IPS DF 6.9 (cell line): ENCODE results near the gene SLC29A1.
"Not testable (repeated sequence)": the region's sequence is repeated elsewhere in the genome, so short reads cannot be mapped to it uniquely, and the experiment has no call there.

Experiments used
- DNase-seq: peaks from one replicate; pipeline ENCODE4 v3.0.0-alpha.2; 2013; ENCODE audit warnings: low read depth, low spot score
- H3K27ac ChIP-seq: one replicate; pipeline ENCODE4 v1.5.1; 2013; ENCODE audit warnings: low read length, control low read depth
- H3K27me3 ChIP-seq: 2 replicates; pipeline ENCODE4 v1.6.1; 2013; ENCODE audit warnings: mild to moderate bottlenecking, low read length; ENCODE audit not compliant: control insufficient read depth, insufficient read depth
- H3K36me3 ChIP-seq: 2 replicates; pipeline ENCODE4 v1.6.1; 2013; ENCODE audit warnings: low read length; ENCODE audit not compliant: control insufficient read depth, insufficient read depth
- H3K4me1 ChIP-seq: 2 replicates; pipeline ENCODE4 v1.6.1; 2013; ENCODE audit warnings: low read length; ENCODE audit not compliant: control insufficient read depth, insufficient read depth
- H3K4me3 ChIP-seq: 2 replicates; pipeline ENCODE4 v1.5.1; 2013; ENCODE audit warnings: mild to moderate bottlenecking, low read length
- H3K9me3 ChIP-seq: 2 replicates; pipeline ENCODE4 v1.6.1; 2013; ENCODE audit warnings: low read length, inconsistent platforms; ENCODE audit not compliant: control insufficient read depth, insufficient read depth
- WGBS: extraction: QIAGEN DNeasy Blood & Tissue Kit; methylation state at CpG from one replicate; pipeline ENCODE4 v1.1.7; 2013; ENCODE audit warnings: mixed read lengths, missing lambda C conversion rate; ENCODE audit not compliant: insufficient read length, insufficient coverage; 5-methylcytosine and 5-hydroxymethylcytosine counted together

SLC29A1 gene

DNA sequence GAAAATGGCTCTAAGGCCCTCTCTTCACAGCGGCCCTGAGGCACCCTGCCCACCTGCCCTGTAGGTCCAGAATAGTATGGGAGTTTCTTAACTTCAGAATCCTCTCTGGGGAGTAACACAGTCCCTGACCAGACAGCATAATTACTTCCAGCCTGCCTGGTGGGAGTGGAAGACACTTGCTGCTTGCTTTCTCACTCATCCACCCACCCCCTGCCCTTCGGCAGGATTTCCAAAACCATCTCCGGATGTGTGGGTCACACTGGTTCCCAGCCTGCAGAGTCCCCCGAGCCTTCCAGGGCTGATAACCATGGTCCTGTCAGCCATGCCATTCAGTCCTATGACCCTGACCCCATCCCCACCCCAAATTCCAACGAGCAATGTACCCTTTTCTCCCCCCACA is 5.4 kb downstream of the SLC29A1 start:
- H3K4me1 ChIP-seq = peaks cover 8% of the 10 kb centered on the region
- H3K27ac ChIP-seq = no peak overlapping the region
- H3K27me3 ChIP-seq = no peaks in the 10 kb centered on the region
- no peak overlapping the region for H3K4me3 ChIP-seq
- no peak for DNase-seq
- peaks cover 42% of the 10 kb centered on the region for H3K36me3 ChIP-seq
- no peaks in the 10 kb centered on the region for H3K9me3 ChIP-seq
- no CpG with 5 or more reads among the region's 5 CpGs for WGBS

DNA sequence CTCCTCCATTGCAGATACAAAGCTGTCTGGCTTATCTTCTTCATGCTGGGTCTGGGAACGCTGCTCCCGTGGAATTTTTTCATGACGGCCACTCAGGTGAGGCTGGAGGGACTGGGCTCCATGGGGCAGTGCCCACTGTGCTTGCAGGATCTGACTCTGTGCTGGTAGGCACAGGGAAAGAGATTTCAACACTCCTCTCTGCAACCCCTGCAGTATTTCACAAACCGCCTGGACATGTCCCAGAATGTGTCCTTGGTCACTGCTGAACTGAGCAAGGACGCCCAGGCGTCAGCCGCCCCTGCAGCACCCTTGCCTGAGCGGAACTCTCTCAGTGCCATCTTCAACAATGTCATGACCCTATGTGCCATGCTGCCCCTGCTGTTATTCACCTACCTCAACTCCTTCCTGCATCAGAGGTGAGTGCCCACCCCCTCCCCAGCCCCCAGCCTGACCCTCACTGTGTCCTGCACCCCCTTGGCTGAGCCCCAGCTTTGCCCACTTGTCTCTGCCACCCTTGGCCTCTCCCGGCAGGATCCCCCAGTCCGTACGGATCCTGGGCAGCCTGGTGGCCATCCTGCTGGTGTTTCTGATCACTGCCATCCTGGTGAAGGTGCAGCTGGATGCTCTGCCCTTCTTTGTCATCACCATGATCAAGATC is 6.1 kb downstream of the SLC29A1 start:
- no peak overlapping the region for H3K27ac ChIP-seq
- no CpG with 5 or more reads among the region's 11 CpGs for WGBS
- no peaks in the 10 kb centered on the region for H3K9me3 ChIP-seq
- no peak for DNase-seq
- no peaks in the 10 kb centered on the region for H3K27me3 ChIP-seq
- peaks cover 10% of the 10 kb centered on the region for H3K4me1 ChIP-seq
- no peak overlapping the region for H3K4me3 ChIP-seq
- peaks cover 42% of the 10 kb centered on the region for H3K36me3 ChIP-seq

DNA sequence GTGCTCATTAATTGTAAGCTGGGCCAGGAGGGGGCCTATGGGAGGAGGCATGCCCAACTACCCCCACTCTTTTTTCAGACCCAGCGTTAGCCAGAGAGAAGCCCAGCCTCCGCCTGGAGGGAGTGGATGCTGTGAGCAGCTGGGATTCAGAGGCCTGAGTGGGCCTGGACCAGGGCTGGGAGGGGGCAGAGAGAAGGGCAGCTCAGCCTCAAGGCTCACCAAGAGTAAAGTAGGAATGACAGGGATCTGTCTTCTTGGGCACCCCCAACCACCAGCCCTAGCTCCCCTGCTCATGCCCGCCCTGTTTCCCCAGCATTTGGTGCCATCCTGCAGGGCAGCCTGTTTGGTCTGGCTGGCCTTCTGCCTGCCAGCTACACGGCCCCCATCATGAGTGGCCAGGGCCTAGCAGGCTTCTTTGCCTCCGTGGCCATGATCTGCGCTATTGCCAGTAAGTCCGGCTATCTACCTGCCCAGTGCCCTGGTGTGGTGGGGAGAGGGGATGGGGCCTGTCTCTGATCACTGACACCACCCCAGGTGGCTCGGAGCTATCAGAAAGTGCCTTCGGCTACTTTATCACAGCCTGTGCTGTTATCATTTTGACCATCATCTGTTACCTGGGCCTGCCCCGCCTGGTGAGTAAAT is 6.8 kb downstream of the SLC29A1 start:
- Histone ChIP-seq H3K27me3 (no peaks in the 10 kb centered on the region), H3K27ac (no peak overlapping the region), H3K9me3 (no peaks in the 10 kb centered on the region), H3K4me1 (peaks cover 12% of the 10 kb centered on the region), H3K36me3 (peaks cover 42% of the 10 kb centered on the region), H3K4me3 (no peak overlapping the region)
- DNase-seq = no peak
- no CpG with 5 or more reads among the region's 10 CpGs for WGBS

DNA sequence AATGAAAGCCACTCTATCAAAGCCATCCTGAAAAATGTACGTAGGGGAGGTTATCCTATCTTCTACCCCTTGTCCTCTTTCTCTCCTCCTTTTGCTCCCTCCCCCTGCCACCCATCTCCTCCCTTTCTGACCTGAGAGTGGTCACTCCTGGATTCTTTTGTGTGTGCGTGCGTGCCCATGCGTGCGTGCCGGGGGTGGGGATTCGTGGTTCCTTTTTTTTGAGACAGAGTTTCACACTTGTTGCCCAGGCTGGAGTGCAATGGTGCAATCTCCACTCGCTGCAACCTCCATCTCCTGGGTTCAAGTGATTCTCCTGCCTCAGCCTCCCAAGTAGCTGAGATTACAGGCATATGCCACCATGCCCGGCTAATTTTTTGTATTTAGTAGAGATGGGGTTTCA is 8.0 kb downstream of the SLC29A1 start:
- H3K9me3 ChIP-seq, H3K27ac ChIP-seq, H3K4me3 ChIP-seq, H3K27me3 ChIP-seq, DNase-seq, H3K4me1 ChIP-seq: not testable (repeated sequence)
- peaks cover 42% of the 10 kb centered on the region for H3K36me3 ChIP-seq
- WGBS = no CpG with 5 or more reads among the region's 9 CpGs

DNA sequence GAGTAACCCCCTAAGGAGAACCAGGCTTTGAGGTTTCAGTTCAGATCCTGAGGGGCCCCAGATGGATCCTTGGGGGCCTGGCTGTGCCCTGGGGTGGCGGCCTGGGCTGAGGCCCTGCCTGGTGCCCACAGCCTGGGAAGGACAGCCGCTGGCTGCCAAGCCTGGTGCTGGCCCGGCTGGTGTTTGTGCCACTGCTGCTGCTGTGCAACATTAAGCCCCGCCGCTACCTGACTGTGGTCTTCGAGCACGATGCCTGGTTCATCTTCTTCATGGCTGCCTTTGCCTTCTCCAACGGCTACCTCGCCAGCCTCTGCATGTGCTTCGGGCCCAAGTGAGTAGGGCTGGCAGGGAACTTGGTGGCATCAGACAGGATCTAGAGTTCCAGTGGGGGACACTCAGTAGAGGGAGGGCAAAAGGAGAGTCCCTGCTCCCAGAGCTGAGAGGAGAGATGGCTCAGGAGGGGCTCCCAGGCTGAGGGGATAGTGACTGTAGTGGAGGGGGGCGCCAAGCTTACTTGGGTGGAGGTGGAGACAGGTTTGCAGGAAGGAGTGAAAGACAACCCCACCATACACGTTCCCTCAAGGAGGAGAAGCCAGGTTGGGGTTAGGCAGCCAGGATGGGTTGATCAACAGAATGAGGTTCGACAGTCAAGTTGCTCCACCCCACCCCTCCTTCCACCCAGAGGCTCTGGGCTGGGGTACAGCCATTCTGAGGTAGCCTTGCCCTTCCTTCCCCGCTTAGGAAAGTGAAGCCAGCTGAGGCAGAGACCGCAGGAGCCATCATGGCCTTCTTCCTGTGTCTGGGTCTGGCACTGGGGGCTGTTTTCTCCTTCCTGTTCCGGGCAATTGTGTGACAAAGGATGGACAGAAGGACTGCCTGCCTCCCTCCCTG is 9.5 kb downstream of the SLC29A1 start:
- Histone ChIP-seq H3K4me1 (peaks cover 9% of the 10 kb centered on the region), H3K36me3 (peaks cover 39% of the 10 kb centered on the region)
- WGBS = no CpG with 5 or more reads among the region's 16 CpGs

DNA sequence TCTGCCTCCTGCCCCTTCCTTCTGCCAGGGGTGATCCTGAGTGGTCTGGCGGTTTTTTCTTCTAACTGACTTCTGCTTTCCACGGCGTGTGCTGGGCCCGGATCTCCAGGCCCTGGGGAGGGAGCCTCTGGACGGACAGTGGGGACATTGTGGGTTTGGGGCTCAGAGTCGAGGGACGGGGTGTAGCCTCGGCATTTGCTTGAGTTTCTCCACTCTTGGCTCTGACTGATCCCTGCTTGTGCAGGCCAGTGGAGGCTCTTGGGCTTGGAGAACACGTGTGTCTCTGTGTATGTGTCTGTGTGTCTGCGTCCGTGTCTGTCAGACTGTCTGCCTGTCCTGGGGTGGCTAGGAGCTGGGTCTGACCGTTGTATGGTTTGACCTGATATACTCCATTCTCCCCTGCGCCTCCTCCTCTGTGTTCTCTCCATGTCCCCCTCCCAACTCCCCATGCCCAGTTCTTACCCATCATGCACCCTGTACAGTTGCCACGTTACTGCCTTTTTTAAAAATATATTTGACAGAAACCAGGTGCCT is 10.2 kb downstream of the SLC29A1 start:
- H3K27ac ChIP-seq = no peak overlapping the region

More for the DNA sequence above, 9.5 kb downstream of the SLC29A1 start:
- H3K9me3 ChIP-seq = no peaks in the 10 kb centered on the region
- DNase-seq = no peak
- H3K27ac ChIP-seq = no peak overlapping the region
- no peak overlapping the region for H3K4me3 ChIP-seq
- H3K27me3 ChIP-seq = no peaks in the 10 kb centered on the region

DNA sequence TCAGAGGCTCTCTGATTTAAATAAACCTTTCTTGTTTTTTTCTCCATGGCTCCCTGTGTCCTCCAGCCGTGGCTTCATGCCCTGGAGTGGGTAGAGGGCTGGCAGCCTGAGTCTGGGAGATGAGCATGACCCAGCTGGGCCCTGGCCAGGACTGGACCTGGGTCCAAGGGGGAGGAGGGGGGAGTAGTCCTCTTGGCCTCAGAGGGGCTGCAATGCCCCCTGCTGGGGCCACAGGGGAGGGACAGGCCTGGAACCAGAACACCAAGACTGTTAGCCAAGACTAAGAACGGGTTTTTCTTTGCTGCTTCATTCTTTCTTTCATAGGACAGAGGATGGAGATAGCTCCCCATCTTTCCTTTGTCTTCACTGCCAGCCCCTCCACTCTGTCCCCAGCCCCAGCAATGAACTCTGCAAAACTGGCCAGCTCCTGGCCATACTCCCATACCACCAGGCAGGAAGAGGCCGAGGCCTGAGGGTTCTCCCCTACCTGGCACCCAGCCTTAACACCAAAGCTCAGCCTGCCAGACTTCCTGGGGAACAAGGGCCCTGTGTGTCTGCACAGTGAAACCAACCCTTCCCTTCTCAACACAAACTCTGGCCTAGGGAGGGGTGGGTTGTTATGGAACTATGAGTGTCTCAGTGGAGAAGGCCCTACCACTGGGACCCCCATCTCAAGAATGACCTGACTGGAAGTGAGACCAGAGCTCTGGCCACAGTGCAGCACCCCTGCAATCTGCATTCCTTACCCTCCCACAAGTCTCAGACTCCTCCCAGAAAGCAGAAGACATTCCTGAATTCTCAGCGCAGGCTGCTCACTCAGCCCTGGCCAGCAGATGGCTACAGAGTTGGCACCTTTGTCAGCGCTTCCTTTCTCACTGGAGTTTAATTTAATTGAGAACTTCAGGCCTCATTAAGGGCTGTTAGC is 11.0 kb downstream of the SLC29A1 start:
- H3K36me3 ChIP-seq = peaks cover 35% of the 10 kb centered on the region
- no peaks in the 10 kb centered on the region for H3K9me3 ChIP-seq
- H3K27ac ChIP-seq = no peak overlapping the region
- DNase-seq = no peak
- peaks cover 9% of the 10 kb centered on the region for H3K4me1 ChIP-seq
- H3K4me3 ChIP-seq = no peak overlapping the region
- WGBS = no CpG with 5 or more reads among the region's 5 CpGs
- no peaks in the 10 kb centered on the region for H3K27me3 ChIP-seq

More for the DNA sequence above, 10.2 kb downstream of the SLC29A1 start:
- Histone ChIP-seq H3K4me1 (peaks cover 9% of the 10 kb centered on the region), H3K27me3 (no peaks in the 10 kb centered on the region), H3K36me3 (peaks cover 39% of the 10 kb centered on the region), H3K9me3 (no peaks in the 10 kb centered on the region), H3K4me3 (no peak overlapping the region)
- no CpG with 5 or more reads among the region's 14 CpGs for WGBS
- DNase-seq = no peak

DNA sequence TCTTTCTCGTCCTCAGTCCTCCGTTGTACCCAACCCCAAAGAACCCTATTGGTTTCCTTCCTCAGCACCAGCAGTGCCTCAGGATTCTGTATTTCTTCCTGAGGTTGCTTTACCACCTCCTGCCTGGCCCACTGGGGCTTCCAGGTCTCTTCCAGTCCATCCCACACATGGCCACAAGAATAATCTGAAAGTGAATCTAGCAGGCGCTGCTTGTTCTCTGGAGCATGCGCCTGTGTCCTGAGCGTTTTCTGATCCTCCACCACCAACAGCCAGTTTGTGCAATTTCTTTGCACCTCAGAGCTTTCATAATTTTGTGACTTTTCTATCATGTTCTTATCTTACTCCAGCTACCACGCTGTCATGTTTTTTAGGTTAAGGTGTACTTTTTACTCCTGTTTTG is 11.9 kb downstream of the SLC29A1 start:
- WGBS = no CpG with 5 or more reads among the region's 6 CpGs
- Histone ChIP-seq H3K4me3 (no peak overlapping the region), H3K36me3 (peaks cover 26% of the 10 kb centered on the region), H3K27ac (no peak overlapping the region), H3K4me1 (peaks cover 9% of the 10 kb centered on the region), H3K9me3 (no peaks in the 10 kb centered on the region), H3K27me3 (no peaks in the 10 kb centered on the region)
- no peak for DNase-seq

DNA sequence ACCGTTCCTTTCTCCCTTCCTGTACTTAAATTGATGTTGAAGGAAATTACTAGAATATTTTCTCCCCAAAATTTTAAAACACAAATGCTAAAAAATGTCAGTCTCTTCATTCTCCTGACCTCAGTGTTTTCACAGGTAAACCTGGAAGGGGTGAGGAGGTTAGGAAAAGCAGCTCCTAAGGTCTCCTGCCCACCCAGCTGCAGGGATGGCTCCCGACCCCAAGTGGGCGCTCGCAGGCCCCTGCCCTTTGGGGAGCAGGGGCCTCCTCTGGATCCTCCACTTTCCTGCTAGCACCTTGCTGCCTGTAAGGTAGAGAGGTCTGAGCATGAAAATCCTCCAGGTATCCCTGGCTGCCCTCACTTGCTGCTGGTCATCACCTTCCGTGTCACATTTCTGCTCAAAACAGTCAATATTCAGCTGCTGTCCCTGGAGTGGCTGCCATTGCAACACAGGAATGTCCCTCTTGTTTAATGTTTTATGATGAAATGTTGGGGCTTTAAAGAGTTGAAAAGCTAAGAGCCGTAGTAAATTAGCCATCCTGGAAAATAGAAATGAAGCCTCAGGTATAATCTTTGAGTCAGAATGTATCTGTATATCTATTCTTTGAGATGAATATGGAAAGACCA is 12.6 kb downstream of the SLC29A1 start:
- no CpG with 5 or more reads among the region's 6 CpGs for WGBS
- H3K27ac ChIP-seq = no peak overlapping the region

More for the DNA sequence above, 12.6 kb downstream of the SLC29A1 start:
- H3K36me3 ChIP-seq = peaks cover 20% of the 10 kb centered on the region
- H3K4me1 ChIP-seq = peaks cover 9% of the 10 kb centered on the region
- no peaks in the 10 kb centered on the region for H3K27me3 ChIP-seq
- no peak for DNase-seq
- no peaks in the 10 kb centered on the region for H3K9me3 ChIP-seq
- no peak overlapping the region for H3K4me3 ChIP-seq
